Non-pigmented ciliary epithelial cell (primary cell): ENCODE data around the gene RBL2.

ENCODE experiments used
- DNase-seq: peaks from one replicate; pipeline ENCODE4 v3.0.0-alpha.2; 2010; ENCODE audit warnings: low read depth

Gene RBL2

GRCh38 chr16:53449816-53450517 is 15.7 kb downstream of the RBL2 start:
- no peak for DNase-seq

GRCh38 chr16:53453928-53454327 is 19.7 kb downstream of the RBL2 start:
- DNase-seq, result no peak

- no peak for DNase-seq
Observed at GRCh38 chr16:53456625-53457024, 22.4 kb downstream of the RBL2 start.

GRCh38 chr16:53457670-53458069 is 23.4 kb downstream of the RBL2 start:
- no peak for DNase-seq

- no peak for DNase-seq
Observed at GRCh38 chr16:53458635-53459034, 24.4 kb downstream of the RBL2 start.

GRCh38 chr16:53465606-53466280 is 31.5 kb downstream of the RBL2 start:
- peak; percentile 58 for DNase-seq

GRCh38 chr16:53476867-53477266 is 42.6 kb downstream of the RBL2 start:
- DNase-seq, result no peak

GRCh38 chr16:53478965-53479364 is 44.7 kb downstream of the RBL2 start:
- DNase-seq, result no peak

- no peak for DNase-seq
Observed at GRCh38 chr16:53480394-53480793, 46.1 kb downstream of the RBL2 start.

GRCh38 chr16:53482123-53482522 is 47.9 kb downstream of the RBL2 start:
- DNase-seq, result no peak

GRCh38 chr16:53484542-53484941 is 50.3 kb downstream of the RBL2 start:
- no peak for DNase-seq

- DNase-seq, result no peak
Observed at GRCh38 chr16:53486230-53486629, 52.0 kb downstream of the RBL2 start.

GRCh38 chr16:53489755-53490154 is 55.5 kb downstream of the RBL2 start:
- no peak for DNase-seq

- no peak for DNase-seq
Observed at GRCh38 chr16:53492503-53492902, 58.2 kb downstream of the RBL2 start.

GRCh38 chr16:53494636-53495035 is 60.4 kb downstream of the RBL2 start:
- DNase-seq, result no peak

GRCh38 chr16:53495325-53495724 is 61.1 kb downstream of the RBL2 start:
- no peak for DNase-seq

GRCh38 chr16:53498984-53499383 is 64.7 kb downstream of the RBL2 start:
- no peak for DNase-seq

- no peak for DNase-seq
Observed at GRCh38 chr16:53501216-53501859, 67.1 kb downstream of the RBL2 start.

- no peak for DNase-seq
Observed at GRCh38 chr16:53502331-53503269, 68.3 kb downstream of the RBL2 start, which contains the start of gene AKTIP. Gene AKTIP, minus strand, starts transcription at chr16:53503209. Its CDS starts 2,950 bp downstream, at chr16:53500259.

- DNase-seq, result peak; percentile 100
Observed at GRCh38 chr16:53503270-53503923, 69.1 kb downstream of the RBL2 start.

- no peak for DNase-seq
Observed at GRCh38 chr16:53503991-53504663, 69.9 kb downstream of the RBL2 start.
